Activated CD8-positive, alpha-beta memory T cell treated with anti-CD3 and anti-CD28 coated beads for 36 hours (primary cell): ENCODE measurements around the gene CC2D2A. TPM values are rescaled to one million over a fixed set of nuclear protein-coding genes. Genes with fewer than 3 reads are reported as not detected.

Experiments used
- CTCF ChIA-PET: fragments of 350-600 bp; sonication (Branson Sonifier 250); formaldehyde crosslinking; loops from one replicate; lab custom pipeline; 2021; ENCODE audit warnings: antibody characterized with exemption; lab: Charles Lee
- POLR2A ChIA-PET: fragments of 350-600 bp; sonication (Branson Sonifier 250); formaldehyde crosslinking; loops from one replicate; lab custom pipeline; 2021; ENCODE audit warnings: antibody characterized with exemption; lab: Charles Lee
- total RNA-seq, 2 experiments: library from RNA; stranded (reverse); gene quantifications; one replicate each; pipeline ENCODE4 v1.2.3, GENCODE V29; 2021

Gene CC2D2A
- total RNA-seq, 2 experiments from 2014 or later = not detected

DNA sequence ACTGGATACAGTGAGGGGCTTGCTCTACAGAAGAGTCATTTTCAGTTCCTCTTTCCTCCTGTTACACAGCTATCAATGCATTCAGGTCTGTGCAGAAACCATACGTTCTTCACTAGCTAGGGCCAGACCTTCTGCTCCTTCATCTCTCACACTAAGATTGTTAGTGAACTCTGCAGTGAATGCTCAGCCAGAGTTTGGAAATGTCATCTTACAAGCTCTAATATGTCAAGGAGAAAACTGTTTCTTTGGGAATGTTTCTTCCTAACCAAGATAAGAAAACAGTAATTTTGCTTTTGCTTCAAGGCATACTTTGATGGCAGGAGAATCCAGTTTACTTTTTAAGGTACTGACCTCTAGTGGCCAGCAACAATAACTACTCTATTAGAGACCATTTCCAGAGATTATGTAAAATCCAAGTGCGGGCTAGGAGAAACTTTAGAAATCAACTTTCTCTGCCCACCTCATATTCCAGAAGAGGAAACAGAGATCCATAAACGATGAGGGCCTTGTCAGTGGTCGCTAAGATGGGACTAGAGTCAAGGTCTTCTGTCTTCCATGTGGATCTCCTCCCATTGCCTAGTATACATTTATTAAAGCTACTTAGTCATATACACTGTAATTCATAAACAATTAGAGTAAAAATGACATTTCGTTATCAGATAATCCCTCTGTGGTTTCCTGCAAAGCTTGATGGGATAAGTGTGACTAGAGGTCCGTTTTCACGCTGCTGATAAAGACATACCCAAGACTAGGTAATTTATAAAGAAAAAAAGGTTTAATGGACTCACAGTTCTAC, 12.1 kb upstream of the CC2D2A start:
- CTCF ChIA-PET = interaction anchor here (1.1 to 3.0 kb wide), 4 partner anchors 21 to 226 kb away, joined by 3 to 11 read pairs (median 4); no protein-coding TSS in a partner anchor
- POLR2A ChIA-PET = no interaction called here

- CTCF ChIA-PET = interaction anchor here (1.4 to 3.0 kb wide), 2 partner anchors 34 to 227 kb away, joined by 4 to 11 read pairs; no protein-coding TSS in a partner anchor
- POLR2A ChIA-PET = no interaction called here
Observed at GRCh38 chr4:15458616-15459015, 11.1 kb upstream of the CC2D2A start.

DNA sequence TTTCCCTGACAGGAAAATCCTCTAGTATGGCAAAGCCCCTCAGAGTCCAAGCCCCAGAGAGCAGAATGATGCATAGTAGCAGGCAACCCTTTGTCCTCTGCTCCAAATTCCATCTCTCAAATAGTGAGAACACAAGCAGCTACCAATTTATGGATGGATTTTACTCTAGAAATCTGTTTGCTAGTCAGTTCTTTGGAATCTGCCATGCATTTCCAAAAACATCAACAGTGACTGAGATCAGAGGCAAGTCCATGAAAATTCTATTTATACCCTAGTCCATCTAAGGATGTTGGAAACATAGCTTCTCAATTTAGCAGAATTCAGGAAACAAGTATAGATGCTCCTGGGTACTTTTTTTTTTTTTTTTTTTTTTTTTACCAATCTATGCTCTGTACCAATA, 10.0 kb upstream of the CC2D2A start:
- ChIA-PET CTCF (interaction anchor here (0.7 kb wide), 1 partner anchor 444 kb away, joined by 3 read pairs; no protein-coding TSS in a partner anchor), POLR2A (interaction anchor here (0.6 kb wide), 2 partner anchors 190 to 229 kb away, joined by 5 to 6 read pairs; no protein-coding TSS in a partner anchor)

- ChIA-PET POLR2A (no interaction called here), CTCF (no interaction called here)
Observed at GRCh38 chr4:15466596-15466995, 3.1 kb upstream of the CC2D2A start.

- ChIA-PET POLR2A (no interaction called here), CTCF (no interaction called here)
Observed at GRCh38 chr4:15470128-15470475, 420 bp downstream of the CC2D2A start.

- ChIA-PET POLR2A (no interaction called here), CTCF (no interaction called here)
Observed at GRCh38 chr4:15476396-15476795, 6.7 kb downstream of the CC2D2A start.

- ChIA-PET CTCF (no interaction called here), POLR2A (no interaction called here)
Observed at GRCh38 chr4:15478724-15479088, 9.0 kb downstream of the CC2D2A start.

- POLR2A ChIA-PET = no interaction called here
- CTCF ChIA-PET = interaction anchor here (0.7 kb wide), 1 partner anchor 203 kb away, joined by 3 read pairs; no protein-coding TSS in a partner anchor
Observed at GRCh38 chr4:15479089-15479912, 9.6 kb downstream of the CC2D2A start.

GRCh38 chr4:15479913-15480185, 10.2 kb downstream of the CC2D2A start:
- POLR2A ChIA-PET = no interaction called here
- CTCF ChIA-PET = interaction anchor here (0.7 kb wide), 1 partner anchor 202 kb away, joined by 3 read pairs; no protein-coding TSS in a partner anchor

GRCh38 chr4:15481961-15482745, 12.5 kb downstream of the CC2D2A start:
- POLR2A ChIA-PET = no interaction called here
- CTCF ChIA-PET = no interaction called here

- ChIA-PET POLR2A (no interaction called here), CTCF (no interaction called here)
Observed at GRCh38 chr4:15482842-15483241, 13.2 kb downstream of the CC2D2A start.

DNA sequence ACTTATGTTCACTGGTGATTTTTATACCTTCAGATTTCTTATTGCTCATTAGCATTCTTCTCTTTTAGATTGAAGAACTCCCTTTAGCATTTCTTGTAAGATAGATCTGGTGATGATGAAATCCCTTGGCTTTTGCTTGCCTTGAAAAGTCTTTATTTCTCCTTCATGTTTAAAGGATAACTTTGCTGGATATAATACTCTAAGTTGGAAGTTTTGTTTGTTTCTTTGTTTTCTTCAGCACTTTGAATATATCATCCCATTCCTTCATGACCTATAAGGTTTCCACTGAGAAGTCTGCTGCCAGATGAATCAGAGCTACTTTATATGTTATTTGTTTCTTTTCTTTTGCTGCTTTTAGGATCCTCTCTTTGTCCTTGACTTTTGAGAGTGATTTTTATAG, 18.5 kb downstream of the CC2D2A start:
- ChIA-PET CTCF (no interaction called here), POLR2A (no interaction called here)

DNA sequence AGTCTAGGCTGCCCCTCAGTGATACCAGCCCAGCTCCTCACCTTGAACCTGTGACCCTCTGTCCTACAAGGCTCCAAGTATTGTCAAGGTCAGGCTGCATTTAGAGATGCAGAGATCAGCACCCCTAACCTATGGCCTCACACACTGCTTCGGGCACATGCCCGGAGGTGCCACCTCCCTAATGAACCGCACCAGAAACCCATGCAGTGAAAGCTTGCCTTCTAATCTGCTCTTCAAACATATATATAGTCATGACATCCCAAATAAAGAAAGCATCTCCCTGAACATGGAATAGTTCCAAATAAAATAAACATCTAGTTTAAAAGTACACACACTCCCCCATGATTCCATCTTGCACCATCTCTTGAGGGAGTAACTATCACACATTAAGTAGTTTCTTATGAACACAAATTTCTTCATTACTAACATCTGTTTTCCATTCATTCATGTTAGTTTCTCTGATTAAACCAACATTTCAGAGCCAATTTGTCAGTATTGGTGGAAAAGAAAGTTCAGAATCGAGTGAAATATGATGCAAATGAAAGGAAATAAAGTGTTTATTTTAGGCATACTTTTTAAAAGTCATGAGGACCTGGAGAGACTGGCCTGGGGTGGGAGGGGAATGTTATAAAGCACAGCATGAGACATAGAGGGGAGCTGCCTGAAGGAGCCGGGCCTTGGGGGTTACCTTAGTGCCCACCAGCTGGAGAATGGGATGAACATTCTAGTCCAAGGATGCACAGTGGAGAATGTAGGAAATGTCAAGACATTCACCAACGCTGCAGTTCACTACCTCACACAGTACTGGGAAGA, 19.2 kb downstream of the CC2D2A start:
- POLR2A ChIA-PET = no interaction called here
- CTCF ChIA-PET = no interaction called here

GRCh38 chr4:15489551-15489950, 19.9 kb downstream of the CC2D2A start:
- ChIA-PET CTCF (no interaction called here), POLR2A (no interaction called here)

- ChIA-PET CTCF (no interaction called here), POLR2A (no interaction called here)
Observed at GRCh38 chr4:15493411-15493810, 23.7 kb downstream of the CC2D2A start.

GRCh38 chr4:15495621-15496020, 25.9 kb downstream of the CC2D2A start:
- POLR2A ChIA-PET = no interaction called here
- CTCF ChIA-PET = no interaction called here

DNA sequence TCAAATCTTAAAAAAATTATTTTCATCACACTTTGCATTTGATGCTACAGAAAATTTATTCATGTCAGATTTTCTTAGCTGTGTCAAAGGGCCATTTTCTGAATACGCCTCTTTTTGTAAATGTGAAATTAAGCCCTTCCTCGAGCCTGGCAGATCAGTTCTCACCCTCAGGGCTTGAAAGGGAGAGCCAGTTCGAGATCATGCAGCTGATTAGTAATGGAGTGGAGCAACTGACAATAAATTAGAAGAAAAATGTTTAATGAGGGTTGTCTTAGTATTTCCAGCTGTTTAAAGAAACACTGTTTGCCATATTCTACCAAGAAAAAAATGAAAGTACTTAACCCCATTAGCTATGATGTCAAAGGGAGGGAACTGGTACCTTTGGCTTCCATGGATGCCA, 28.7 kb downstream of the CC2D2A start:
- ChIA-PET CTCF (interaction anchor here (0.5 kb wide), 1 partner anchor 24 kb away, joined by 3 read pairs; no protein-coding TSS in a partner anchor), POLR2A (no interaction called here)

GRCh38 chr4:15500701-15501100, 31.0 kb downstream of the CC2D2A start:
- POLR2A ChIA-PET = no interaction called here
- CTCF ChIA-PET = no interaction called here

GRCh38 chr4:15501941-15502340, 32.3 kb downstream of the CC2D2A start:
- POLR2A ChIA-PET = no interaction called here
- CTCF ChIA-PET = no interaction called here
